Fibroblast of lung (primary cell): Measurements from ENCODE around the gene RGS5.

Experiments
- CTCF ChIP-seq, 2 donors: IDR thresholded peaks in 1 of 2; conservative IDR thresholded peaks in 1 of 2; 1 replicate in 1 of 2; 2 replicates in 1 of 2; pipeline ENCODE4 v1.5.1; 2011 to 2012; ENCODE audit warnings: low read length in 2 of 2, control low read depth in 1 of 2, inconsistent platforms in 1 of 2, low read depth in 1 of 2, mild to moderate bottlenecking in 1 of 2
- EZH2 ChIP-seq: IDR thresholded peaks from 2 replicates; pipeline ENCODE4 v1.5.1; 2012; ENCODE audit warnings: low read length, control low read depth, mild to moderate bottlenecking; ENCODE audit errors: missing control alignments

- TF ChIP-seq CTCF (conservative IDR thresholded peaks at IDR 0.05 in 1 of 2, IDR thresholded peaks at IDR 0.05 in 1 of 2; ENCODE audit: low read depth in 1 of 2, low read length in 2 of 2) (no peak), EZH2 (no peak)
Observed at GRCh38 chr1:163197022-163197421, 5.7 kb downstream of the RGS5 start.
